H1 (cell line): ENCODE results near the gene ACOT12. TPM values are rescaled to one million over a fixed set of nuclear protein-coding genes. Genes with fewer than 3 reads are reported as not detected.
A peak's percentile ranks its signal among the peaks of the same experiment; 100 is the strongest.

Experiments used
- CTCF ChIA-PET: fragments of 300-600 bp; sonication (Branson Sonifier 250); formaldehyde crosslinking; loops from one replicate; lab custom pipeline; 2021; ENCODE audit not compliant: partially characterized antibody; lab: Charles Lee
- POLR2A ChIA-PET: fragments of 300-600 bp; sonication (Branson Sonifier 250); formaldehyde crosslinking; loops from one replicate; lab custom pipeline; 2021; ENCODE audit warnings: inconsistent platforms; ENCODE audit not compliant: partially characterized antibody; lab: Charles Lee
- DNase-seq, 2 experiments: peaks; one replicate each; pipeline versions ENCODE4 v3.0.0 to v3.0.0-alpha.2; 2010 to 2022; ENCODE audit warnings: low spot score in 2 of 2, low read depth in 1 of 2, mixed read lengths in 1 of 2
- FAIRE-seq: peaks from 2 replicates; lab custom pipeline; 2011; peaks lifted over from hg19 to GRCh38; lab: Jason Lieb, UNC
- H2AFZ ChIP-seq: 2 replicates; pipeline ENCODE4 v1.8.1; 2012; ENCODE audit warnings: low read length, inconsistent platforms
- H2AK5ac ChIP-seq: 2 replicates; pipeline ENCODE4 v1.6.1; 2013; ENCODE audit warnings: low read depth, low read length
- H2BK120ac ChIP-seq: replicated peaks from 2 replicates; pipeline ENCODE3; 2013; ENCODE audit warnings: low read depth, low read length, inconsistent platforms
- H2BK12ac ChIP-seq: 2 replicates; pipeline ENCODE4 v1.6.1; 2013; ENCODE audit warnings: low read depth, low read length
- H2BK15ac ChIP-seq: 2 replicates; pipeline ENCODE4 v1.6.1; 2013; ENCODE audit warnings: low read length
- H2BK20ac ChIP-seq: 2 replicates; pipeline ENCODE4 v1.6.1; 2013; ENCODE audit warnings: low read length
- H2BK5ac ChIP-seq: 2 replicates; pipeline ENCODE4 v1.6.1; 2013; ENCODE audit warnings: low read depth, low read length
- H3K14ac ChIP-seq: 2 replicates; pipeline ENCODE4 v1.6.1; 2013; ENCODE audit warnings: inconsistent platforms; ENCODE audit not compliant: insufficient read length
- H3K18ac ChIP-seq: 2 replicates; pipeline ENCODE4 v1.6.1; 2013; ENCODE audit warnings: low read length; ENCODE audit errors: extremely low read depth
- H3K23ac ChIP-seq: 2 replicates; pipeline ENCODE4 v1.6.1; 2013; ENCODE audit warnings: inconsistent platforms; ENCODE audit not compliant: insufficient read length
- H3K23me2 ChIP-seq: 2 replicates; pipeline ENCODE4 v1.6.1; 2013; ENCODE audit warnings: low read depth, low read length
- H3K27ac ChIP-seq: 2 replicates; pipeline ENCODE4 v1.6.1; 2011; ENCODE audit warnings: low read depth, low read length, inconsistent platforms
- H3K27me3 ChIP-seq, 4 experiments: replicated peaks in 1 of 4; 1 replicate in 1 of 4; 2 replicates in 3 of 4; pipeline versions ENCODE4 v1.6.1 to v1.8.1; 2011 to 2013; ENCODE audit warnings: low read length in 3 of 4, mild to moderate bottlenecking in 3 of 4, inconsistent platforms in 2 of 4, mixed read lengths in 2 of 4, moderate library complexity in 1 of 4; ENCODE audit not compliant: control insufficient read depth in 3 of 4, insufficient read depth in 3 of 4; ENCODE audit errors: extremely low read depth in 1 of 4
- H3K36me3 ChIP-seq, 4 experiments: 2 replicates each; pipeline versions ENCODE4 v1.6.1 to v1.8.1; 2011 to 2013; ENCODE audit warnings: mild to moderate bottlenecking in 4 of 4, low read length in 3 of 4, moderate library complexity in 2 of 4, control low read depth in 1 of 4, inconsistent platforms in 1 of 4; ENCODE audit not compliant: insufficient read depth in 4 of 4, control insufficient read depth in 2 of 4
- H3K4ac ChIP-seq: replicated peaks from 2 replicates; pipeline ENCODE3; 2013; ENCODE audit warnings: low read length, low read depth, mixed read lengths, inconsistent platforms; ENCODE audit not compliant: insufficient read length
- H3K4me1 ChIP-seq, 4 experiments: replicated peaks in 1 of 4; 1 replicate in 1 of 4; 2 replicates in 3 of 4; pipeline versions ENCODE4 v1.6.1 to v1.8.1; 2011 to 2013; ENCODE audit warnings: low read length in 3 of 4, inconsistent platforms in 2 of 4, mixed read lengths in 1 of 4; ENCODE audit not compliant: insufficient read depth in 4 of 4, control insufficient read depth in 3 of 4
- H3K4me2 ChIP-seq, 2 experiments: 2 replicates each; pipeline versions ENCODE4 v1.6.1 to v1.8.1; 2011 to 2013; ENCODE audit warnings: low read depth in 2 of 2, low read length in 2 of 2, control low read depth in 1 of 2, inconsistent platforms in 1 of 2, mild to moderate bottlenecking in 1 of 2; ENCODE audit not compliant: insufficient read depth in 1 of 2
- H3K4me3 ChIP-seq, 4 experiments: fragments of 200-600, 300-600 bp in 1 of 4; sonication (generic), shearing (Covaris generic), sonication (Bioruptor Twin) in 1 of 4; 2 replicates each; pipeline versions ENCODE4 v1.5.1 to v1.8.1; 2011 to 2016; ENCODE audit warnings: low read length in 4 of 4, low read depth in 3 of 4, control low read depth in 2 of 4, inconsistent platforms in 2 of 4, mild to moderate bottlenecking in 2 of 4, mixed read lengths in 1 of 4, moderate library complexity in 1 of 4; ENCODE audit not compliant: insufficient read depth in 2 of 4; ENCODE audit errors: extremely low read depth in 1 of 4
- H3K56ac ChIP-seq: replicated peaks from 2 replicates; pipeline ENCODE3; 2013; ENCODE audit warnings: low read depth, mild to moderate bottlenecking, mixed read lengths, low read length, inconsistent platforms; ENCODE audit not compliant: insufficient read length
- H3K79me1 ChIP-seq: 2 replicates; pipeline ENCODE4 v1.6.1; 2013; ENCODE audit warnings: low read depth, low read length, control low read depth
- H3K79me2 ChIP-seq, 2 experiments: 2 replicates each; pipeline versions ENCODE4 v1.6.1 to v1.8.1; 2012 to 2013; ENCODE audit warnings: low read length in 2 of 2, mild to moderate bottlenecking in 2 of 2, inconsistent platforms in 1 of 2; ENCODE audit not compliant: insufficient read depth in 2 of 2, control insufficient read depth in 1 of 2
- H3K9ac ChIP-seq, 4 experiments: replicated peaks in 1 of 4; 1 replicate in 1 of 4; 2 replicates in 3 of 4; pipeline versions ENCODE4 v1.6.1 to v1.8.1; 2011 to 2013; ENCODE audit warnings: low read depth in 3 of 4, low read length in 3 of 4, control low read depth in 2 of 4, mild to moderate bottlenecking in 2 of 4, moderate library complexity in 2 of 4, inconsistent platforms in 1 of 4; ENCODE audit errors: extremely low read depth in 1 of 4
- H3K9me3 ChIP-seq, 2 experiments: 2 replicates each; pipeline versions ENCODE4 v1.6.1 to v1.8.1; 2012 to 2013; ENCODE audit warnings: mild to moderate bottlenecking in 2 of 2, moderate library complexity in 2 of 2, control low read depth in 1 of 2, inconsistent platforms in 1 of 2, low read depth in 1 of 2, low read length in 1 of 2, mixed read lengths in 1 of 2; ENCODE audit not compliant: insufficient read depth in 2 of 2
- H4K20me1 ChIP-seq, 2 experiments: replicated peaks in 1 of 2; 2 replicates each; pipeline versions ENCODE3 to v1.8.1; 2011 to 2013; ENCODE audit warnings: inconsistent platforms in 2 of 2, low read length in 2 of 2, mild to moderate bottlenecking in 1 of 2; ENCODE audit not compliant: insufficient read depth in 2 of 2, control insufficient read depth in 1 of 2
- H4K5ac ChIP-seq: 2 replicates; pipeline ENCODE4 v1.6.1; 2013; ENCODE audit warnings: low read length, low read depth, mixed read lengths, inconsistent platforms; ENCODE audit not compliant: insufficient read length
- H4K8ac ChIP-seq: 2 replicates; pipeline ENCODE4 v1.8.0; 2013; ENCODE audit warnings: mild to moderate bottlenecking, moderate library complexity, low read length, inconsistent platforms; ENCODE audit not compliant: insufficient read depth; ENCODE audit errors: extremely low read depth
- H4K91ac ChIP-seq: replicated peaks from 2 replicates; pipeline ENCODE3; 2013; ENCODE audit warnings: low read length, mixed read lengths, inconsistent platforms; ENCODE audit not compliant: insufficient read length
- BCL11A ChIP-seq, 2 experiments: IDR thresholded peaks; one replicate each; pipeline ENCODE4 v1.6.1; 2011; ENCODE audit warnings: low read depth in 2 of 2, low read length in 2 of 2, mild to moderate bottlenecking in 2 of 2
- CHD1 ChIP-seq: IDR thresholded peaks from 2 replicates; pipeline ENCODE4 v1.6.1; 2012; ENCODE audit warnings: low read depth, low read length, improper control_type of control experiment
- NANOG ChIP-seq: IDR thresholded peaks from 2 replicates; pipeline ENCODE4 v1.6.1; 2011; ENCODE audit warnings: low read length, low read depth, mild to moderate bottlenecking, inconsistent platforms; ENCODE audit not compliant: insufficient read depth, poor library complexity, severe bottlenecking
- NRF1 ChIP-seq: IDR thresholded peaks from 2 replicates; pipeline ENCODE4 v1.6.1; 2011; ENCODE audit warnings: mild to moderate bottlenecking, low read depth, low read length, improper control_type of control experiment
- PHF8 ChIP-seq: fragments of 200-600 bp; sonication (generic); conservative IDR thresholded peaks from 2 replicates; pipeline ENCODE4 v1.7.1; 2012; ENCODE audit warnings: low read depth, mild to moderate bottlenecking, inconsistent platforms, low read length, moderate library complexity
- RNF2 ChIP-seq: fragments of 200-900, 300-1000 bp; sonication (generic); IDR thresholded peaks from 2 replicates; pipeline ENCODE4 v1.7.1; 2016; ENCODE audit warnings: borderline replicate concordance, low read depth, mild to moderate bottlenecking, antibody characterized with exemption, low read length; ENCODE audit not compliant: poor library complexity, severe bottlenecking; ENCODE audit errors: missing control alignments
- SP4 ChIP-seq: IDR thresholded peaks from 2 replicates; pipeline ENCODE4 v1.6.1; 2012; ENCODE audit warnings: low read length, inconsistent platforms
- USF2 ChIP-seq: IDR thresholded peaks from 2 replicates; pipeline ENCODE4 v1.6.1; 2011; ENCODE audit warnings: low read length, improper control_type of control experiment
- ZNF274 ChIP-seq: IDR thresholded peaks from 2 replicates; pipeline ENCODE4 v1.7.0; 2012; ENCODE audit warnings: low read length, borderline replicate concordance; ENCODE audit errors: extremely low read depth
- WGBS, 2 experiments: shearing (Covaris generic) in 1 of 2; methylation state at CpG; one replicate each; pipeline versions ENCODE4 v1.1.6 to v1.1.7; 2013 to 2015; ENCODE audit warnings: low lambda C conversion rate in 2 of 2, mixed read lengths in 2 of 2, inconsistent platforms in 1 of 2, low coverage in 1 of 2, missing lambda C conversion rate in 1 of 2; ENCODE audit not compliant: insufficient replicate concordance in 2 of 2, insufficient coverage in 1 of 2, insufficient read length in 1 of 2; ENCODE audit errors: extremely low coverage in 1 of 2, missing lambda C conversion rate in 1 of 2; 5-methylcytosine and 5-hydroxymethylcytosine counted together
- polyA plus RNA-seq, 7 experiments: library from polyadenylated mRNA; depleted of rRNA in 3 of 7; stranded (reverse) in 5 of 7; unstranded in 2 of 7; fragments of >200 nt in 5 of 7; fragments of 200-250 nt in 2 of 7; gene quantifications; 1 replicate in 5 of 7; 2 replicates in 1 of 7; 4 replicates in 1 of 7; pipeline versions ENCODE4 v1.2.1 to v1.2.3, GENCODE V29; 2011 to 2013; ENCODE audit warnings: missing spikeins in 2 of 7, mixed read lengths in 2 of 7
- total RNA-seq: library from RNA; stranded (reverse); fragmentation: NEBNext Ultra II Directional; extraction: Animal tissue kit (Norgen Biotek cat#: 25700); gene quantifications from 2 replicates; pipeline ENCODE4 v1.2.1, GENCODE V29; 2021

ACOT12 gene
- total and polyA plus RNA-seq, 2 of the 8 experiments (the other 6 are each of a cell fraction or from before 2014, with no cell fraction given) = 0.29 TPM; not detected in 1

DNA sequence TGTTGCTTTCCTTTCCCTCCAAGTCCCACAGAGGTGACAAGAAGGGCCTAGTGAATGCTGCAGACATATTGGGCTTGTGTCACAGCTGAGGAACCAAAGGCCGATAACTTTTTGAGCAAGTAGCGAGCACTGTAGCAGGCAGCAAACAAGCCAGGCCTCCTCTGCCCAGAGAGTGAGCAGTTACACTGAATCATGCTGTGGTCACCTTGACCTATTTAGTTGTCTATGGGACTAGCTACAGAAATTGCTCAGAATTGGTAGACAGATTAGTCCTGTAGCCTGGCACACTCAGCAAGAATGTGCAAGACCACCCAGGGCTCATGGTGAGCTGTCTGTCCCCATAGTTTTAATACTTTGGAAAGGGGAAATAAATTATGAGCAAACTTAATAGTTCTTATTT is 67.4 kb downstream of the ACOT12 start:
- no peak overlapping the region for H3K27ac ChIP-seq
- peaks cover 0 to 3% (median 0%) of the 10 kb centered on the region in 4 experiments; a peak in 2 of 7 replicates for H3K4me1 ChIP-seq
- DNase-seq = no peak
- H4K5ac ChIP-seq = no peak overlapping the region
- H3K23me2 ChIP-seq = no peaks in the 10 kb centered on the region
- H3K27me3 ChIP-seq = no peaks in the 10 kb centered on the region; a peak in 1 of 7 replicates
- H3K23ac ChIP-seq = no peak overlapping the region
- H3K79me2 ChIP-seq = no peaks in the 10 kb centered on the region
- H3K4me3 ChIP-seq = no peak overlapping the region
- H3K9me3 ChIP-seq = no peaks in the 10 kb centered on the region
- no peaks in the 10 kb centered on the region for H3K79me1 ChIP-seq
- no peak overlapping the region for H2BK12ac ChIP-seq
- POLR2A ChIA-PET = interaction anchor here (2.4 kb wide), 1 partner anchor 25 kb away, joined by 6 read pairs; the partner anchor contains the start of gene ZCCHC9
- H2AK5ac ChIP-seq = no peak overlapping the region
- H3K4ac ChIP-seq = no peak overlapping the region
- no peak overlapping the region for H4K91ac ChIP-seq
- no peak overlapping the region for H2BK15ac ChIP-seq
- H2BK5ac ChIP-seq = no peak overlapping the region
- no peak overlapping the region for H2BK20ac ChIP-seq
- WGBS, 2 experiments = 95% methylated on average over 2 of the region's 2 CpGs; no CpG with 5 or more reads in 1 of the 2 experiments
- no peak overlapping the region for H3K18ac ChIP-seq
- no peak overlapping the region for H3K9ac ChIP-seq
- no peak overlapping the region for H3K4me2 ChIP-seq
- H4K8ac ChIP-seq = no peak overlapping the region
- TF ChIP-seq ZNF274 = no peak
- no peak for TF ChIP-seq PHF8
- TF ChIP-seq BCL11A (IDR thresholded peaks at IDR 0.05; ENCODE audit: low read depth in 2 of 2, low read length in 2 of 2) = no peak
- no peak for TF ChIP-seq SP4
- no peak for TF ChIP-seq RNF2
- TF ChIP-seq NANOG = no peak
- TF ChIP-seq USF2 = no peak
- TF ChIP-seq CHD1 = no peak
- TF ChIP-seq NRF1 = no peak
- TF ChIP-seq, all 59 proteins: peak for 0
- Histone ChIP-seq H3K36me3 (no peaks in the 10 kb centered on the region), H3K56ac (no peak overlapping the region), H2AFZ (0 out of 2 replicates have a peak overlapping the region, but pooled peaks have one; percentile 59), H4K20me1 (no peaks in the 10 kb centered on the region), H2BK120ac (no peak overlapping the region), H3K14ac (no peak overlapping the region)
- CTCF ChIA-PET = interaction anchor here (2.3 kb wide), 1 partner anchor 22 kb away, joined by 6 read pairs; no protein-coding TSS in a partner anchor
- FAIRE-seq = no peak
